ENCODE measurements around the gene OR6M1.

- no peak for TF ChIP-seq EZH2 (IDR thresholded peaks at IDR 0.05; ENCODE audit: low read depth, unreplicated experiment)
- no peak for TF ChIP-seq CTCF (conservative IDR thresholded peaks at IDR 0.05; ENCODE audit: low read depth in 2 of 2)
- TF ChIP-seq REST (IDR thresholded peaks at IDR 0.05; ENCODE audit: unreplicated experiment): no peak
- TF ChIP-seq POLR2AphosphoS5 (IDR thresholded peaks at IDR 0.05; ENCODE audit: low read depth): no peak
- no peak for TF ChIP-seq STAT1 (IDR thresholded peaks at IDR 0.05; ENCODE audit: unreplicated experiment)
- TF ChIP-seq EZH2phosphoT487 (IDR thresholded peaks at IDR 0.05; ENCODE audit: unreplicated experiment): no peak
- TF ChIP-seq ZNF114 (CRISPR knock-in tag; IDR thresholded peaks at IDR 0.05): no peak
- TF ChIP-seq CREB1 (CRISPR knock-in tag; IDR thresholded peaks at IDR 0.05; ENCODE audit: low read depth): no peak
Measured at GRCh38 chr11:123798513-123799252, 7.5 kb downstream of the OR6M1 start.
